ENCODE data around the gene MIER2.
"Not testable (repeated sequence)": the region's sequence is repeated elsewhere in the genome, so short reads cannot be mapped to it uniquely, and the experiment has no call there.

Gene MIER2

GRCh38 chr19:355536-355935, 10.9 kb upstream of the MIER2 start:
- not testable (repeated sequence) for DNase-seq

DNA sequence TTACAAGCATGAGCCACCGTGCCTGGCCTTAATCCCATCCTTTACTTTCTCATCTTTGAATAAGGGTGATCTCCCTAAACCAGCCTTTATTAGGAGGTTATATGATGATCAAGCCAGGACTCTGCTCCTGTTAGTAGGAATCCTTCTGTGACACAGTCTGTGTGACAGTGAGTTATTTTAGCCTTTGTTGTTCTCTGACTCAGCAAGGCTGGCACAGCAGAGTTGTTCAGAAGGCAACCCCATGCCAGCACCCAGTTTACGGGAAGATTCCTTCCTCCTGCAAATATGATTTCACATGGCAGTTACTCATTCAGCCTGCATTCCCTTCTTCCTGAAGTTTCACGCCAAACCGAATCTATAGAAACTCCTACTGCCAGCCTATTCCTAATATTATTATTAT, 10.5 kb upstream of the MIER2 start:
- no peak for DNase-seq

GRCh38 chr19:351976-352625, 7.5 kb upstream of the MIER2 start:
- no peak for DNase-seq

DNA sequence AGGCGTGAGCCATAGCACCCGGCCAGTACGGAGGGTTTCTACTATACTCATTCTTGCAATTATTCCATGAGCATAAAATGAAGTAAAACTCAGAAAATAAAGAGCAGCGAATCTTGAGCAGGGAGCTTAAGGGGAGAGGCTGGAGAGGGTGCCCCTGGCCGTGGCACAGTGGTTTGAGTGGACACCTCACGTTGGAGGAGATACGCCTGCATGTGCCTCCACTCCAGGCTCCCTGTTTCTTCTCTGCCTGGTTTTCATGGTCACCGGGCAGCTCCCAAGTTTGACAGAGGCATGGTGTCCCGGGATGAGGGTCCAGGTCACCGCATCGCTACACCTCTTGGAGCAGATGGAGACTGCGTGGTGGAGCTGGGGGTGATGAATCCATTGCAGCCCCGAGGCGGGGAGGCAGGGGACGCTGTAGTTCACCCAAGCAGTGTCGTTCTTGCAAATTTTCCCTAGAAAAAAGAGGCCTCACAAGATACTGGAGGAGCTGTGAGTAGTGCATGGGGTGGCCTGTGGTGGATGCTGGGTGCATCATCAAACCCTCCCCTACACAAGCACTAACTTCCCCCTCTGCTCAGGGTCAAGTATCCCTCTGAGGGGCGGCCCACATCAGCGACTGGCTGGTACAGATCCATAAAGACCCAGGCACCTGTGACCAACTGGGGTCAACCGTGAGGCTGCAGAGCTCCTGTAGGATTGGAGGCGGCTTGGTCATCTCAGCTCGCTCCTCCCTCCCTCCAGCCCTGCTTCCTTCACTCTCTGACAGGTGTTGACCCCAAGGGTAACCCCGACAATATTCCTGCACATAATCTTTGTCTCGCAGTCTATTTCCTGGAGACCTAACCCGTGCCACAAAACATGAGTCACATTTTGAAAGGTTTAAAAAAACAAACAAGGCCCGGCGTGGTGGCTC, 3.6 kb upstream of the MIER2 start:
- no peak for DNase-seq

GRCh38 chr19:345320-345879, 804 bp upstream of the MIER2 start:
- no peak for DNase-seq

GRCh38 chr19:343941-344624, 513 bp downstream of the MIER2 start:
- peak; percentile 22 for DNase-seq

GRCh38 chr19:343451-343931, 1.1 kb downstream of the MIER2 start:
- DNase-seq: peak; percentile 7

- peak; percentile 84 for DNase-seq
Measured at GRCh38 chr19:342801-343421, 1.7 kb downstream of the MIER2 start.

- no peak for DNase-seq
Measured at GRCh38 chr19:342128-342455, 2.5 kb downstream of the MIER2 start.

DNA sequence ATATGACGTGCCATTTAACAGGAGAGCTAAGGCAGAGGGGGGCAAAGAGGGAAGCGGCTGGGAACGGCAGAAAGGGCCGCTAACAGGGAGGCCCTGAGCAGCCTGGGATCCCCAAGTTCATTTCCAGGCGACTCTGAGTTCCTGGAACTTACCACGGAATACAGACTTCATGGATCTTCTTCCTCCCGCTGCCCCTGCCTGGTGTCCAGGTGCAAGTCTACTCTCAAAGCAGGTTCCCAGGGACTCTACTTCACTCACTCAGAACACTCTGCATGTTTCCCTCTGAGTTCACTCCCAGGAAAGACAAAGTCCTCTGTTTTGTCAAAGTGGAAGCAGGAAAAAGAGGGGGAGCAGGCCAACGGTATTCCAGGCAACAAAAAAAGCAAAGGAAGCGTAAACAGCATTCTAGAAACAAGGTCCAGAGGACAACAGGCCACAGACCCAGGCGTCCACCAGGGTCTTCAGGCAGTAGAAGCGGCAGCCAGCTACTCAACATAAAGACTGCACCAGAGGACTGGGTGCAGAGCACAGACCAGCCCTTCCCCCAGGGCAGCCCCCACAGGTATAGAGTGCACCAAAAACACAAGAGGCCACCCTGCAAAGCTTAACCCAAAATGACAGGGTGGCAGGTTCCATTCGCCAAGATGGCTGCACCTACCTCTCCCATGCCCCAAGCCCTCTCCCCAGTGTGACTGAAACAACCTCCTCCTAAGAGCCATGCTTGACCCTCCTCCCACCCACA, 3.0 kb downstream of the MIER2 start:
- DNase-seq: no peak

DNA sequence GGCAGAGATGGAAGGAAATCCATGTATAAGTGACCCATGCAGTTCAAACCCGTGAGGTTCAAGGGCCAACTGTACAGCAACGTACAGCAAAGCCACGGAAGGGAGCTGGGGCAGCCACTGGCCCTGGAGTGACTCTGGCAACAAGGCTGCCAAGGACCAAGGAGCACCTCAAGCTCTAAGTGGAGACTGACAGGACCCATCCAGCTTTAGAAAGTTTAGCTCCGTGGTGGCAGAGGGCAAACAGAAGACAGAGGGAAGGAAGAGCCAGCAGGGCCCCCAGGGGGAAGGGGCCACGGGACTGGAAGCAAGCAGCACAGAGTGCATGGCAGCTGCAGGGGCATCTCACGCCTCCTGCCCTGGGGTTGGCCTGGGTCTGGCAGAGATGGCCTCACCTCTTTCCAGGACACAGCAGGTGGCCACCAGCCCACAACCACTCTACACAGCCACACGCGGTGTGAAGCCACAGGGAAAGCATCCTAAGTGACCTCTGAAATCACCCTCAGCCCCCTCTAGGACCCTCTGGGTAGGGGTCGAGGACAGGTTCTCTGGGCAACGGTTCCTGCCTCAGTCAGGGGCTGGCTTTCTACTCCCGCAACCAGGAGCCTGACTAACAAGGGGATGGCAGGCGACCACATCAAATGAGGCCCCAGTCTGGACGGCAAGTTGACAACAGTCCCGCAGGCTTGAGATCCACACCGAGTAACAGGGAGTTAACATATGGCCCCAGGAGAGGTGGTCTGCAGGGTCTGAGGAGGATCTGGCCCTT, 3.8 kb downstream of the MIER2 start:
- DNase-seq: no peak

GRCh38 chr19:339262-339887, 5.2 kb downstream of the MIER2 start:
- DNase-seq: no peak

DNA sequence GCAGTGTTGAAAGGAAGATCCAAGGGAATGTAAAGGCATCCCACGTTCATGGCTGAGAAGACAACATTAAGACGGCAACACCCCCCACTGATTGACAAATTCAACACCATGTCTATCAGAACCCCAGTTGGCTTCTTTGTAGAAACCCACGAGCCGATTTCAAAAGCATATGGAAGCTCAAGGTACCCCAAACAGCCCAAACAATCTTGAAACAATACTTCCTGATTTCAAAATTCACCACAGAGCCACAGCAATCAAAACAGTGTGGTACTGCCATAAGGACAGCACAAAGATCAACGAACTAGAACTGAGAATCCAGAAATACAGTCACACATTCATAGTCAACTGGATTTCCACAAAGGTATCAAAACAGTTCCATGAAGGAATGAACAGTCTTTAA, 6.2 kb downstream of the MIER2 start:
- DNase-seq: no peak

GRCh38 chr19:336067-336614, 8.5 kb downstream of the MIER2 start:
- DNase-seq: no peak

DNA sequence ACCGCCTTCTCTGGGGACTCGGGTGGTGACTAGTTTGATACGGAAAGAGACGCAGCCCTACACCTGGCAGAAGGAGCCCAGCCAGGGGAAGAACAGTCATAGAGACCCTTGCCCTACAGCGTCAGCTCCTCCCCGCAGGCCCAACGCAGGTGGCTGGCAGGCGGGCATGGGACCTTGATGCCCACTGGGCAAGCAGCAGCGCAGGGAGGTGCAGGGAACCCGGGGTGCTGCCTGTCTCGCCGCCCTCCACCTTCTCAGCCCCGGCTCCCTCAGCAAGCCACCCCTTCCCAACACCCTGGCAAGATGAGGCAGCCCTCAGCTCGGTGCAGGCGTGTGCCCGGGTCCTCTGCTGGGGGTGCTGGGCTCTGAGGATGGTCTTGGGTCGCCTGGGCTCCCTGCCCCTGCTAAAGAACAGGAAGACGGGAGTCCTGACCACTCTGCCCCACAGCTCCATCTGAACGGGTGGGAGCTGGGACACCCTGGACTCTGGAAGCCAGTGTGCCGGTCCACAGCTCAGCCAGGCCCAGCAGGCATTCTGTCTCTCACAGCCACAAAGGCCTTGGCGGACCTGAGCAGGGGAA, 9.0 kb downstream of the MIER2 start:
- no peak for DNase-seq

GRCh38 chr19:335072-335471, 9.5 kb downstream of the MIER2 start:
- DNase-seq: no peak

DNA sequence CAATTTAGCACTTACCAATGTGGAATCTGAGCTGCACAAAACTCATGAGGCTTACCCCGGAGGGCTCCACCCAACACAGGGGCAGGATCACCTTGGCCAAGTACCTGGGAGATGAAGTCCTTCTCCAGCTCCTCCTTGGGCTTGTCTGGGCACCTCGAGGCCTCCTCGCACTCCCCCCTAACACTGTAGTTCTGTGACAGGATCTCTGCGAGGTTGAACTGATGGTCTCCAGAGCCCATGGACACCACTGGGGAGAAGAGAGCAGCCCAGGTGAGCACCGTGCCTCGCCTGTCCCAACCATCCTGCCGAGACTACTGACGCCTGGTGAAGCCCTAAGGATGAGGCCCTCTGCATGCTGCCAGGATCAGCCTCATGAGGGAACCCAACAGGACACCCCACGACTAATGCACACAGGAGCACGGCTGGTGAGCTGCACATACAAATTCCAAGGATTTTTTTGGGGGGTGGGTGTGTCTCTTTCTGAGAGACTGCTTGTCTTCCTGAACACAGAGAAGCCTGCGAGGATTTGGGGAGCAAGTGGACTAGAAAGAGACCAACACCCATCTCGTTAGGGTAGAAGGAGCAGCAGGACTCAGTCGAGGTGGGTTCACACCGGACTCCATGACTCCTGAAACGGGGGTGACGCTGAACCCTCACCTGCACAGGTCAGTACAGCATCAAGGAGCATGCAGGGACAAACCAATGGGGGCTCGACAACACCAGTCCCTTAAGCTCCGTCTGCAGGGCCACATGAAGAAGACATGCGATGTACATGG, 10.1 kb downstream of the MIER2 start:
- no peak for DNase-seq

DNA sequence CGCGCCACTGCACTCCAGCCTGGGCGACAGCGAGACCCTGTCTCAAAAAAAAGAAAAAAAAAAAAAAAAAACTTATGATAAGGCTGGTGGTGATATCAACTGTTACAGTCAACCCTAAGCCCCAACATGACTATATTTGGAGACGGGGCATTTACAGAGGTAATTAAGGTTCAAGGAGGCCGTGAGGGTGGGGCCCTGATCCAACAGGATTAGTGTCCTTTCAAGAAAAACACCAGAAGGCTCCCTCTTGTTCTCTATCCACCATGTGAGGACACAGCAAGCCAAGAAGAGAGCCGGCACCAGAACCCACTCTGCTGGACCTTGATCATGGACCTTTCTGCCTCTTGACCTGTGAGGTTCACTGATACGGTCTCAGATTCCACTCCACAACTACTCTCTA, 14.1 kb downstream of the MIER2 start:
- DNase-seq: no peak

DNA sequence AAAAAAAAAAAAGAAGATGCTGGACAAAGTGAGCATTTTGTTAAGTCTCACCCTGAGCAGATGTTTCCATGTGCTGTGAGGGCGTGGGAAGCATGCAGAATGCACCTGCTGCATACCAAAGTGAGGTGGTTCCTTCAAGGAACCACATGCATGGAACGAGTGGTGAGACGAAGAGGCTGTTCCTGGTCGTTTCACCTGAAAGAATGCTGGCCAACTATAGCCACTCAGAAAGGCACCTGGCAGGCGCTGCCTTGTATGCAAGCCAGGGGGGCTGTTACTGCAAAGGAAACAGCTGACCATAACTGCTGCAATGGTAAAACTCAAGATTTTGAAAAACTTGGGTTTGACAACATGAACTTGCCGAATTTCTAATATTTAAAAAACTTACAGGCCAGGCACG, 14.7 kb downstream of the MIER2 start:
- DNase-seq: no peak
